ENCODE measurements around the gene DAP.
"Not testable (repeated sequence)": the region's sequence is repeated elsewhere in the genome, so short reads cannot be mapped to it uniquely, and the experiment has no call there.

The DAP gene

DNA sequence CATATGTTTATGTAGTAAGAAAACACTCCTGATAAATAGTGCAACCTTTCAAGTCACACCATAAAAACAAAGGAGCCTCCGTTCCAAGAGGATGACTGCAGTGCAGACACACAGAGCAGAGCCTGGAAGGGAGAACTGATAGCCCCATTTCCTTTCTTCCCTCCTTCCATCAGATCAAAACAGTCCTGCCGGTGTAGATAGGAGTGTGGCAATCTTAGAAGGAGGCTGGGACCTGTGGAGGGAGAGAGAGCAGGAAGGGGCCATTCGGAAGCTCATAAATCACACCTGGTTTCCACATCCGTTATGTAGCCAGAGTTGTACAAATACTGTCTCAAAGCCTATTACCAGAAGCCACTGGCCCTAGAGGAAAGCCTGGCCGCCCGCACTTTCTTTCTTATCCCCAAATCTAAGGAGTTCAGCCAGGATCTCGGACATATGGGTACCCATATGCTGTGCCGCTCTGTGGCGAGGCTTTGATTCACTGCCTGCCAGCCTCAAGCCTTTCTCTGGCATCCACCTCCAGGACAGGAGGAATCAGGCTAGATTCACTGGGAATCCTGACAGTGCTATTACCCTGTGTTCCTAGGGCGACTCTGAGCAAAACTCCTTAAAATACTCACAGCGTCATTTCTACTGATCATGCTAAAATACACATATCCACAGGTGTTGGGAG is 26.9 kb downstream of the DAP start:
- no peak for DNase-seq (ENCODE audit: low spot score)

DNA sequence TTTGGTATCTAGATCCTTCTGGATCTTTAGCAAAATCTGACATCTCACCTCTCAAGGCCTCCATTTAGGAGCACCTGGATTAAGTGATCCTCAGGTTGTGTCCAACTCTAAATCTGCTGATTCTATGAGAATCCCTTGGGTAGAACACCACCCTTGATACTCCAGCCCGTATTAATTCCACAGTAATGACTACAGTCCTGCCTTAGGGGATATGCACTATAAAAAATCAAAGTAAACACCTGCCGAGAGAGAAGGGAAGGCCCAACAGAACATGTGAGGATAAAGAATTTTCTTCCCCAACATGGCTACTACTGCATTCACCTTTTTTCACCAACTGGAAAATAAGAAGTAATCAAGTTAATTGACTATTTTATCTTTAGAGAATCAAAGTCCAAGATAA is 27.6 kb downstream of the DAP start:
- DNase-seq (ENCODE audit: low spot score): no peak

GRCh38 chr5:10731913-10732312 is 29.1 kb downstream of the DAP start:
- no peak for DNase-seq (ENCODE audit: low spot score)

GRCh38 chr5:10730043-10730351 is 31.0 kb downstream of the DAP start:
- no peak for DNase-seq (ENCODE audit: low spot score)

DNA sequence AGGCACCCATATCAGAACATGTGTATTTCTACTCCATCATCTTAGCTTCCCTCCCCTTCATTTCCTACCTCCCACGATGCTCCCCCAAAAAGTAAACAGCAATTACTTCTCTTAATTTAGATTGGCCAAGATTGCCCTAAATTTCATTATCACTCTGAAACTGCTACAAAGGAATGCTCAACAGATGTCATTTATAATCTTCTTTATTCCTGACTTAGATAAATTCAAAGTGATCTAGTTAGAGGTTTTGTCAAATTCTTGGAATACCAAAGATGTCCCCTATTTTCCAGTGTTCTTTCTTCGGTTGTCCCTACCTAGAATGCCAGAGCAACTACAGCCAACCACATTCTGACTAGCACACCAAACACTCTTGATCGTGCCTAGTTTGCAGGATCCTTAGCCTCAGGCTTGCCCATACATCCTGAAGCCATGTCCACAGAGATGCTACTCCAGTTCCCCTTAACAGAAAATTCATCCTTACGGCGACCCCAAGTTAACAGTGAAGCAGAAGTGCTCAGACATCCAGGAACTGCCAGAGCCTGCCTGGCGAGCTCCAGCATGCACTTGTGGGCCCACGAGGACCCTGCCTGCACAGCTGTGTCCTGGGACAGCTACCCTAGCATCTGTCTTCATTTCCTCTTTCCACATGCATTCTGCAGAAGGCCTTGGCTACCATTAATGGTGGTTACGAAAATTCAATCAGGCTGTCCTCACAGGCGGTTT is 31.6 kb downstream of the DAP start:
- DNase-seq (ENCODE audit: low spot score): no peak

- no peak for DNase-seq (ENCODE audit: low spot score)
Measured at GRCh38 chr5:10728679-10729078, 32.4 kb downstream of the DAP start.

GRCh38 chr5:10727861-10728260 is 33.2 kb downstream of the DAP start:
- no peak for DNase-seq (ENCODE audit: low spot score)

GRCh38 chr5:10726913-10727517 is 34.0 kb downstream of the DAP start:
- DNase-seq (ENCODE audit: low spot score): no peak

DNA sequence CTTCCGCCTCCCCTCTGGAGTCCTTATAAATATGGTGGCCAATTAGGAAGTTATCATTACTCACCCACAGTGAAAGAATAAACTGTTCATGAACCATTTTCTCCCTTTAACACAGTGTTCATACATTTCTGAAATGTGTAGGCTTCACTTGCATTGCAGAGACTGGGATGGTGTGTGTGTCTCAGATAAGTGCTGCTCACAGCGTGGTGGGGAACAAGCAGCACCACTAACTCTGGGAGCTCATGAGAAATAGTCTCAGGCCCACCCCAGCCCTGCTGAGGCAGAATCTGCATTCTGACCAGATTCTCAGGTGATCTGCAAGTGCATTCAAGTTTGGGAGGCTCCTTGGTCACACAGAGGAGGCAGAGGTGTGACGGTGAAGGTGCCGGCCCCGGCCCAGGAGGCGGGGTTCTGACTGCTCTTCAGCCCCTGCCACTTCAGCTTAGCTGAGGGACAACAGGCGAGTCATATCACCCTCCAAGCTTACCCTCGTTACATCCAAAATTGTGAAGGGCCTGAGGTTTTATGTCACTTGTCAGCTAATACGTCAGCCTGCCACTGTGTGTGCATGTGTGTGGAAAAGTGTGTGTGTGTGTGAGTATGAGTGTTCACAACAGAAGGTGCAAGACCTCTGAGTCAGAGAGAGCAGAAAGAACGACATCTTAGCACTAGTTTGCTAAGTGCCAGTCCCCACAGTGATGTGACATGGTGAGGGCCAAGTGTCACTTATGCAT is 34.7 kb downstream of the DAP start:
- DNase-seq (ENCODE audit: low spot score): no peak

GRCh38 chr5:10725636-10726035 is 35.4 kb downstream of the DAP start:
- no peak for DNase-seq (ENCODE audit: low spot score)

DNA sequence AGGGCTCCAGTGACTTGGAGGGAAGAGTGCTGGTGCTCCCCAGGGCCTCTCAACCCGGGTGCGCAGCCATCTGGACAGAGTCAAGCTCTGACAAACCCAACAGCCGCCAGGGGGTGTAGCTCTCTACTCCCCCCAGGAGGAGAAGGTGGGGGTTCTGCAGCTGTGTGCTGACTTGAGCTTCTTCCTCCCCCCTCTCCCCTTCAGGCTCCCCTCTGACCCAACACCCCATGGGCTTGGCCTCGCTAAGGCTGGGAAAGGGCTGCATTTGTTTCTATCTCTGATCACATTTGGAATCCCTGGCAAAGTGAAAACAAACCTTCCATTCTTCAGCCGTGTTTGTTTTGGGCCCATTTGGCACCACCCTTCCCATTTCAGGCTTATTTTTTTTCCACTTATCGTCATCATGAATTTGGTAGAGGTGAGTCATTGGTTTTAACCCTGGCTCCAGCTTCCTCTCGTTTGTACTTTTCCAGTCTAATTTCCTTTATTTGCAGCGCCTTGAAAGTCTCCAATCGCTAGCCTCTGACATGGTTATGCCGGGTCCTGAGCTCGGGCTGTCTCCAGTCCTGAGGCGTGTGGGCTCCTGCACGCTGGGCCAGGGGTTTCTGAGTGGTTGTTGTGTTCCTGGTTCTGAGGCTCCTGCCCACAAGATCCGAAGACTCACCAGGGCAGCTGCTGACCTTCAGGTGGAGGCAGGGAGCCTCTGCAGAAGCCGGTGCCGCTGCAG is 36.1 kb downstream of the DAP start:
- DNase-seq (ENCODE audit: low spot score): peak; percentile 59

GRCh38 chr5:10723514-10723913 is 37.5 kb downstream of the DAP start:
- DNase-seq (ENCODE audit: low spot score): no peak

DNA sequence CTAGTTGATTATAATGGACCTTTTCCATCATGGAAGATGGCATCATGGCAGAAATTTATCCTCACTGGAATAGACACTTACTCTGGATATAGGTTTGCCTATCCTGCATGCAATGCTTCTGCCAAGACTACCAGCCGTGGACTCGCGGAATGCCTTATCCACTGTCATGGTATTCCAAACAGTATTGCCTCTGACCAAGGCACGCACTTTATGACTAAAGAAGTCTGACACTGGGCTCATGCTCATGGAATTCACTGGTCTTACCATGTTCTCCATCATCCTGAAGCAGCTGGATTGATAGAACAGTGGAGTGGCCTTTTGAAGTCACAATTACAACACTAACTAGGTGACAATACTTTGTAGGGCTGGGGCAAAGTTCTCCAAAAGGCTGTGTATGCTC is 40.3 kb downstream of the DAP start:
- DNase-seq (ENCODE audit: low spot score): not testable (repeated sequence)

- no peak for DNase-seq (ENCODE audit: low spot score)
Measured at GRCh38 chr5:10719965-10720364, 41.1 kb downstream of the DAP start.

DNA sequence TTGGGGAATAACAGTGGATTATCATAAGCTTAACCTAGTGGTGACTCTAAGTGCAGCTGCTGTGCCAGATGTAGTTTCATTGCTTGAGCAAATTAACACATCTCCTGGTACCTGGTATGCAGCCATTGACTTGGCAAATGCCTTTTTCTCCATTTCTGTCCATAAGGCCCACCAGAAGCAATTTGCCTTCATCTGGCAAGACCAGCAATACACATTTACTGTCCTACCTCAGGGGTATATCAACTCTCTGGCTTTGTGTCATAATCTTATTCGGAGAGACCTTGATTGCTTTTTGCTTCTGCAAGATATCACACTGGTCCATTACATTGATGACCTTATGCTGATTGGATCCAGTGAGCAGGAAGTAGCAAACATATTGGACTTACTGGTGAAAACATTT is 42.4 kb downstream of the DAP start:
- DNase-seq (ENCODE audit: low spot score): not testable (repeated sequence)

DNA sequence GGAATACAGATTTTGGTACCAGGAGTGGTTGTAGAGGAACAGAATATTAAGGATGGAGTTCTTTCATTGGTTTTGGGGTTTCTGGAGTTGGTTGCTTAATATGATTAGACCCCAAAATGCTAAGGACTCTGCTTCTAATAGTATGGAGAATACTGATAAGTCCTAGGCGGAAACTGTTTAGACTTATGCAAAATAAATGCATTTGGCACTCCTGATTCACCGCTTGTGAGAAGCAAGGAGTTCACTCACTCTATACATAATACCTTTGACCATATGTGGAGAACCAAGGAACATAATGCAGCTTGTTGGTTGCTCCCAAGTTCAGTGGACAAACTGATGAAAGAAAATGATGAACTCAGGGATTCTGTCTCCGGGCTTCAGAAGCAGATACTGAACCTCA is 44.2 kb downstream of the DAP start:
- DNase-seq (ENCODE audit: low spot score): not testable (repeated sequence)

- DNase-seq (ENCODE audit: low spot score): no peak
Measured at GRCh38 chr5:10715605-10716290, 45.3 kb downstream of the DAP start.

- DNase-seq (ENCODE audit: low spot score): no peak
Measured at GRCh38 chr5:10712574-10713366, 48.3 kb downstream of the DAP start.

DNA sequence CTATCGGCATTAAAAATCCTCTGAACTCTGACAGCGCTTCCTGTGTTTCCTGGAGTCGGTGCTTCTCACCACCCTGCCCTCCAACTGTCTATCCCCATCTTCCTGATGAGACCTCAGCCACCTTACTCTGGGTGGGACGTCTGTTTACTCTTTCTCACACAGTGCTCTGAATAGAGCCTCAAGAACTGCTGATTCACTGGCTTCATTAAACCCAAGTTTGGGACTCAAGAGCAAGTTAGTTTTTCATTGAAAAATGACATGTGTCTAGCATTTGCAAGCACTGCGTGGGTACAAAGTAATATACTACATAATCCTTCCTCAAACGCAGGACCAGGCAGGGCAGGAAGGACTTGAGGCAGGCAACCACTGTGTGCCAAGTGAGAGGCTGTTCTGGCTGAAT is 49.5 kb downstream of the DAP start:
- DNase-seq (ENCODE audit: low spot score): no peak

DNA sequence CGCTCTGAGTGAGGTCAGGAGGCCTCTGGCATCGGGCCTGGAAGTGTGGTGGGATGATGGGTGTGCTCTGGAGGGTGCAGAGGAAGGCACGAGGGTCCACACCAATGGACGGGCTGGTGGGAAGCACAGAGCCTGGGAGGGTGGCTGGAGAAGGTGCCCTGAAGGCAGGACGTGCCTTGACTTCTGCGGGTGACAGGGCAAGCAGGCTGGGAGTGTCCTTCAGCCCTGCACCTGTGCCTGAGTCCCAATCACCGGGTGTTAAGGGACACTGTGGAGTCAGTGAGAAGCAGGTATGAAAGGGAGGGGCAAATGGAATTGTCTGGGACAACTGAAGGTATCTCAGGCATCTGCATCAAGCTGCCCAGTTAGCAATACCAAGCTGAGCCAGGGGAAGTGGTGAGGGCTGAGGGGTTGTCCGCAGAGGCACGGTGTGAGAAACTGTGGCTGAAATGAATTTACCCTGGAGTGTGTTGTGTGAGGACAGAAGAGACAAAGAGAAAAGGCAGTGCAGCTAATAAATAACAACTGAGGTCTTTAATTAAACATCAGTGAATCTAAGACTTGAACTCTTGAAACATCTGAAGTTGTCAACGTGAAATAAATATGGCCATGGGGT is 50.4 kb downstream of the DAP start:
- DNase-seq (ENCODE audit: low spot score): no peak

Measured in COLO829 (cell line).